GM13977 (cell line): ENCODE results near the gene HBS1L.

Source experiments
- DNase-seq: peaks from one replicate; pipeline ENCODE4 v3.0.0; 2012; ENCODE audit warnings: low spot score
- CTCF ChIP-seq: IDR thresholded peaks from 2 replicates; pipeline ENCODE4 v1.5.1; 2012; ENCODE audit warnings: mild to moderate bottlenecking, control low read depth; ENCODE audit not compliant: insufficient read depth; ENCODE audit errors: extremely low read depth, missing control alignments
- in situ Hi-C: fragments of 300-500 bp; cut with MboI; formaldehyde crosslinking; loops from one replicate; pipeline ENCODE4 v1.12.0; 2022; ENCODE audit warnings: low sequenced_read_pairs, low pct_unique_long_range_greater_than_20kb, mixed read lengths, inconsistent platforms; ENCODE audit not compliant: unreplicated experiment

HBS1L gene

GRCh38 chr6:134990262-134990661 lies 64.4 kb downstream of the HBS1L start:
- no peak for DNase-seq
- in situ Hi-C loops, result no loop called here
- no peak for TF ChIP-seq CTCF

GRCh38 chr6:134984821-134985220 lies 69.8 kb downstream of the HBS1L start:
- DNase-seq, result no peak

GRCh38 chr6:134983823-134984222 lies 70.8 kb downstream of the HBS1L start:
- DNase-seq, result no peak
- in situ Hi-C loops, result no loop called here
- no peak for TF ChIP-seq CTCF

More at GRCh38 chr6:134984821-134985220, 69.8 kb downstream of the HBS1L start:
- in situ Hi-C loops, result no loop called here
- TF ChIP-seq CTCF, result no peak

GRCh38 chr6:134982161-134982560 lies 72.5 kb downstream of the HBS1L start:
- DNase-seq, result no peak
- in situ Hi-C loops, result no loop called here
- no peak for TF ChIP-seq CTCF

GRCh38 chr6:134980846-134981245 lies 73.8 kb downstream of the HBS1L start:
- no peak for DNase-seq
- no peak for TF ChIP-seq CTCF
- in situ Hi-C loops, result no loop called here

- no peak for TF ChIP-seq CTCF
- peak; percentile 27 for DNase-seq
- in situ Hi-C loops, result no loop called here
Observed at GRCh38 chr6:134979142-134979541, 75.5 kb downstream of the HBS1L start.

GRCh38 chr6:134974370-134974769 lies 80.3 kb downstream of the HBS1L start:
- in situ Hi-C loops, result no loop called here
- DNase-seq, result no peak
- no peak for TF ChIP-seq CTCF
